Measurements from ENCODE around the gene NPAS3.

- TF ChIP-seq CTCF (IDR thresholded peaks at IDR 0.05), result no peak
- no peak for TF ChIP-seq POLR2A (IDR thresholded peaks at IDR 0.05)
Observed at GRCh38 chr14:33408291-33408690, 469.6 kb downstream of the NPAS3 start.
